Measurements from ENCODE around the gene ZC3H7B.

GRCh38 chr22:41381329-41382097 lies 80.2 kb downstream of the ZC3H7B start, which contains the start of gene TEF:
- no peak for TF ChIP-seq CTCF (IDR thresholded peaks at IDR 0.05)
- TF ChIP-seq POLR2A (IDR thresholded peaks at IDR 0.05) = peak; percentile 80
- TF ChIP-seq POLR2AphosphoS5 (IDR thresholded peaks at IDR 0.05) = peak; percentile 75 to 84 (median 83)
